Gastroesophageal sphincter (tissue), 3 donors: ENCODE results near the gene ADGRG3.

Experiments used
- EP300 ChIP-seq: sonication (generic); formaldehyde crosslinking; IDR thresholded peaks from one replicate; pipeline ENCODE4 v1.6.1; 2017; ENCODE audit warnings: antibody characterized with exemption, mild to moderate bottlenecking
- POLR2A ChIP-seq, 2 donors: fragments of 450-650 bp; IDR thresholded peaks; one replicate each; pipeline ENCODE4 v1.6.1; 2017; ENCODE audit warnings: antibody characterized with exemption in 2 of 2, mild to moderate bottlenecking in 2 of 2, moderate library complexity in 1 of 2
- POLR2AphosphoS5 ChIP-seq: sonication (generic); formaldehyde crosslinking; IDR thresholded peaks from one replicate; pipeline ENCODE4 v1.6.1; 2017; ENCODE audit warnings: antibody characterized with exemption
- TF ChIP-seq, protein P1 (sequence below), 4 experiments: fragments of 200-600 bp in 2 of 4; fragments of 450-650 bp in 2 of 4; sonication (generic) in 1 of 4; IDR thresholded peaks; one replicate each; pipeline ENCODE4 v1.5.1; 2017 to 2019; ENCODE audit warnings: antibody characterized with exemption in 4 of 4, mild to moderate bottlenecking in 2 of 4, moderate library complexity in 2 of 4

DNA sequence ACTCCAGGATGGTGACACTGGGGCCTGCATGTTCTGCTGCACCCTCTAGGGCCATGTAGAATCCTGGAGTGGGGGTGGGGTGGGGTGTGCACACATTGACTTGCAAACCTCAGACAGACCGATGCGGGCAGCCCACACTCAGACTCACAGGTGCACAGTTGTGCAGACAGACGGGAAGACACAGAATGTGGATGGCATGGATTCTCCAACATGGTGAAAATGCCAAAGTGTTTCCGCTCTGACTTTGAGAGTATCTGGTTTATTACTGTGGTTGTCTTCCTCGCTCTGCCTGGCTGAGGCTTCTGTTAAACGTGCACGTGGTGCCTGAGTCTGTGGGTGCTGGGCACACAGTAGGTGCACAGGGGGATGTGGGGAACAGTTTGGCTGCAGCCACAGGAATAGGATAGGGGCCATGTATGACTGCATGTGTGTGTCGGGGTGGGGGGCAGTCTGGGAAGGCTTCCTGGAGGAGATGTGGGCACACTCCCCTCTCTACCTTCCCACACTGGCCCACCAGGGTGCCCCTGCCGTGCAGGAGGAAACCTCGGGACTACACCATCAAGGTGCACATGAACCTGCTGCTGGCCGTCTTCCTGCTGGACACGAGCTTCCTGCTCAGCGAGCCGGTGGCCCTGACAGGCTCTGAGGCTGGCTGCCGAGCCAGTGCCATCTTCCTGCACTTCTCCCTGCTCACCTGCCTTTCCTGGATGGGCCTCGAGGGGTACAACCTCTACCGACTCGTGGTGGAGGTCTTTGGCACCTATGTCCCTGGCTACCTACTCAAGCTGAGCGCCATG is 9.0 kb upstream of the ADGRG3 start:
- TF ChIP-seq, protein P1, sequence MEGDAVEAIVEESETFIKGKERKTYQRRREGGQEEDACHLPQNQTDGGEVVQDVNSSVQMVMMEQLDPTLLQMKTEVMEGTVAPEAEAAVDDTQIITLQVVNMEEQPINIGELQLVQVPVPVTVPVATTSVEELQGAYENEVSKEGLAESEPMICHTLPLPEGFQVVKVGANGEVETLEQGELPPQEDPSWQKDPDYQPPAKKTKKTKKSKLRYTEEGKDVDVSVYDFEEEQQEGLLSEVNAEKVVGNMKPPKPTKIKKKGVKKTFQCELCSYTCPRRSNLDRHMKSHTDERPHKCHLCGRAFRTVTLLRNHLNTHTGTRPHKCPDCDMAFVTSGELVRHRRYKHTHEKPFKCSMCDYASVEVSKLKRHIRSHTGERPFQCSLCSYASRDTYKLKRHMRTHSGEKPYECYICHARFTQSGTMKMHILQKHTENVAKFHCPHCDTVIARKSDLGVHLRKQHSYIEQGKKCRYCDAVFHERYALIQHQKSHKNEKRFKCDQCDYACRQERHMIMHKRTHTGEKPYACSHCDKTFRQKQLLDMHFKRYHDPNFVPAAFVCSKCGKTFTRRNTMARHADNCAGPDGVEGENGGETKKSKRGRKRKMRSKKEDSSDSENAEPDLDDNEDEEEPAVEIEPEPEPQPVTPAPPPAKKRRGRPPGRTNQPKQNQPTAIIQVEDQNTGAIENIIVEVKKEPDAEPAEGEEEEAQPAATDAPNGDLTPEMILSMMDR (IDR thresholded peaks at IDR 0.05), result no peak
- TF ChIP-seq EP300 (no peak), POLR2A (IDR thresholded peaks at IDR 0.05) (no peak), POLR2AphosphoS5 (no peak)
